K562 (cell line): ENCODE data around the gene ELAVL3. TPM values are rescaled to one million over a fixed set of nuclear protein-coding genes. Genes with fewer than 3 reads are reported as not detected.
A peak's percentile ranks its signal among the peaks of the same experiment; 100 is the strongest.

Source experiments
- FOXK1 ChIP-seq: sonication (generic); formaldehyde crosslinking; IDR thresholded peaks from 2 replicates; pipeline ENCODE4 v1.8.0; 2022; ENCODE audit warnings: missing genetic modification reagents, mild to moderate bottlenecking, borderline replicate concordance
- HEY1 ChIP-seq: fragments of 250-450 bp; sonication (Bioruptor Pico); IDR thresholded peaks from 2 replicates; pipeline ENCODE4 v1.5.0; 2020; ENCODE audit warnings: mild to moderate bottlenecking, moderate library complexity, borderline replicate concordance
- KLF13 ChIP-seq: fragments of 450-650 bp; IDR thresholded peaks from 2 replicates; pipeline ENCODE4 v1.6.1; 2016; ENCODE audit warnings: missing genetic modification characterization, low read depth, mild to moderate bottlenecking, missing compliant biosample characterization, moderate library complexity, borderline replicate concordance
- polyA plus RNA-seq, 8 experiments: library from polyadenylated mRNA; depleted of rRNA in 4 of 8; stranded (reverse) in 5 of 8; unstranded in 3 of 8; fragments of >200 nt; fragmentation: Nextera tagmentation in 2 of 8; fragmentation: Illumina TruSeq in 1 of 8; extraction: Ambion mirVana in 2 of 8; extraction: Trizol in 1 of 8; gene quantifications; 2 replicates each; pipeline versions ENCODE4 v1.2.1 to v1.2.3, GENCODE V29; 2011 to 2014; ENCODE audit warnings: inconsistent platforms in 1 of 8, missing spikeins in 1 of 8
- total RNA-seq, 7 experiments: library from RNA; depleted of rRNA in 6 of 7; stranded (reverse); fragments of >200 nt in 6 of 7; fragmentation: Illumina TruSeq in 2 of 7; extraction: Trizol in 2 of 7; gene quantifications; 2 replicates each; pipeline versions ENCODE4 v1.2.1 to v1.2.3, GENCODE V29; 2011 to 2021; ENCODE audit warnings: low replicate concordance in 1 of 7
- TF ChIP-seq, protein P1 (sequence below), 3 experiments: fragments of 200-800 bp in 1 of 3; sonication (Bioruptor generic) in 1 of 3; sonication (generic) in 1 of 3; formaldehyde crosslinking in 1 of 3; IDR thresholded peaks; 2 replicates each; pipeline versions ENCODE4 v1.6.1 to v1.8.0; 2016 to 2022; ENCODE audit warnings: mild to moderate bottlenecking in 2 of 3, missing compliant biosample characterization in 2 of 3, missing genetic modification characterization in 2 of 3, missing genetic modification reagents in 1 of 3
- TF ChIP-seq, protein P2 (sequence below), 2 experiments: fragments of 450-650 bp; IDR thresholded peaks; 2 replicates each; pipeline ENCODE4 v1.6.1; 2016; ENCODE audit warnings: mild to moderate bottlenecking in 2 of 2, borderline replicate concordance in 1 of 2, low read depth in 1 of 2, moderate library complexity in 1 of 2
- TF ChIP-seq, protein P3 (sequence below): sonication (generic); formaldehyde crosslinking; IDR thresholded peaks from 2 replicates; pipeline ENCODE4 v1.8.0; 2023; ENCODE audit warnings: mild to moderate bottlenecking, missing genetic modification reagents
- TF ChIP-seq, protein P4 (sequence below): sonication (generic); formaldehyde crosslinking; IDR thresholded peaks from 2 replicates; pipeline ENCODE4 v1.8.1; 2023; ENCODE audit warnings: mild to moderate bottlenecking, missing genetic modification reagents

Gene ELAVL3
- total and polyA plus RNA-seq, 9 of the 15 experiments (the other 6 are each of a cell fraction or from before 2014, with no cell fraction given): not detected

DNA sequence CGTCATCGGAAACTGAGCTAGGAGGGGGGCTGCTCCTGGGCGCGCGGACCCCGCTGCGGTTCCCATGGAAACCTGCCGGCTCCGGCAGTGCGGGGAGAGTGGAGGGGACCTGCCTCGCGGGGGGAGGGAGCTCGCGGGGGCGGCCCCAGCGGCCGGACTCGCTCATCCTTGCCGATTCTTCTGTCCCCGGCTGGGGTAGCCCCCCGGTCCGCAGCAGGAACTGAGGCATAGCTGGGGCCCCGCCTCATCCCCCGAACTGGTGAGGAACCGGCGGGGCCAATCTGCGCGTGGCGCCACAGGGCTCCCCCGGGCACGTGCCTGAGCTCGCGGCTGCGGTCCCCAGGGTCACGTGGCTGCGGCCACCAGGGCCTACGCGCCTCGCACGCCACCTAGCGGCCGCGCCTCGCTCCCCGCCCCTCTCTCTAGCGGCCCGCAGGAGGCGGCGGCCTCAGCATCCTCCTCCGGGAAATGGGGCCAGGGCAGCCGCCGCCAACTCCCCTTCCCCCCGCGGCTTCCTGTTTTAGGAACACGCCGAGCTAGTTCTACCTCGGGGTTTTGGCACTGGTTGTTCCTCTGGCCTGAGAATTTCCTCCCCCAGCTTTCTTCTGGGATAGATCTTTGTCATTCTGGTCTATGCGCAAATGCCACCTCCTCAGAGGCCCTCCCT, 1.7 kb upstream of the ELAVL3 start (continued):
- TF ChIP-seq, protein P1, sequence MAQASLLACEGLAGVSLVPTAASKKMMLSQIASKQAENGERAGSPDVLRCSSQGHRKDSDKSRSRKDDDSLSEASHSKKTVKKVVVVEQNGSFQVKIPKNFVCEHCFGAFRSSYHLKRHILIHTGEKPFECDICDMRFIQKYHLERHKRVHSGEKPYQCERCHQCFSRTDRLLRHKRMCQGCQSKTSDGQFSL (CRISPR knock-in tag; IDR thresholded peaks at IDR 0.05): peak; percentile 91
- TF ChIP-seq, protein P1 (tag; IDR thresholded peaks at IDR 0.05): no peak
- TF ChIP-seq, protein P2, sequence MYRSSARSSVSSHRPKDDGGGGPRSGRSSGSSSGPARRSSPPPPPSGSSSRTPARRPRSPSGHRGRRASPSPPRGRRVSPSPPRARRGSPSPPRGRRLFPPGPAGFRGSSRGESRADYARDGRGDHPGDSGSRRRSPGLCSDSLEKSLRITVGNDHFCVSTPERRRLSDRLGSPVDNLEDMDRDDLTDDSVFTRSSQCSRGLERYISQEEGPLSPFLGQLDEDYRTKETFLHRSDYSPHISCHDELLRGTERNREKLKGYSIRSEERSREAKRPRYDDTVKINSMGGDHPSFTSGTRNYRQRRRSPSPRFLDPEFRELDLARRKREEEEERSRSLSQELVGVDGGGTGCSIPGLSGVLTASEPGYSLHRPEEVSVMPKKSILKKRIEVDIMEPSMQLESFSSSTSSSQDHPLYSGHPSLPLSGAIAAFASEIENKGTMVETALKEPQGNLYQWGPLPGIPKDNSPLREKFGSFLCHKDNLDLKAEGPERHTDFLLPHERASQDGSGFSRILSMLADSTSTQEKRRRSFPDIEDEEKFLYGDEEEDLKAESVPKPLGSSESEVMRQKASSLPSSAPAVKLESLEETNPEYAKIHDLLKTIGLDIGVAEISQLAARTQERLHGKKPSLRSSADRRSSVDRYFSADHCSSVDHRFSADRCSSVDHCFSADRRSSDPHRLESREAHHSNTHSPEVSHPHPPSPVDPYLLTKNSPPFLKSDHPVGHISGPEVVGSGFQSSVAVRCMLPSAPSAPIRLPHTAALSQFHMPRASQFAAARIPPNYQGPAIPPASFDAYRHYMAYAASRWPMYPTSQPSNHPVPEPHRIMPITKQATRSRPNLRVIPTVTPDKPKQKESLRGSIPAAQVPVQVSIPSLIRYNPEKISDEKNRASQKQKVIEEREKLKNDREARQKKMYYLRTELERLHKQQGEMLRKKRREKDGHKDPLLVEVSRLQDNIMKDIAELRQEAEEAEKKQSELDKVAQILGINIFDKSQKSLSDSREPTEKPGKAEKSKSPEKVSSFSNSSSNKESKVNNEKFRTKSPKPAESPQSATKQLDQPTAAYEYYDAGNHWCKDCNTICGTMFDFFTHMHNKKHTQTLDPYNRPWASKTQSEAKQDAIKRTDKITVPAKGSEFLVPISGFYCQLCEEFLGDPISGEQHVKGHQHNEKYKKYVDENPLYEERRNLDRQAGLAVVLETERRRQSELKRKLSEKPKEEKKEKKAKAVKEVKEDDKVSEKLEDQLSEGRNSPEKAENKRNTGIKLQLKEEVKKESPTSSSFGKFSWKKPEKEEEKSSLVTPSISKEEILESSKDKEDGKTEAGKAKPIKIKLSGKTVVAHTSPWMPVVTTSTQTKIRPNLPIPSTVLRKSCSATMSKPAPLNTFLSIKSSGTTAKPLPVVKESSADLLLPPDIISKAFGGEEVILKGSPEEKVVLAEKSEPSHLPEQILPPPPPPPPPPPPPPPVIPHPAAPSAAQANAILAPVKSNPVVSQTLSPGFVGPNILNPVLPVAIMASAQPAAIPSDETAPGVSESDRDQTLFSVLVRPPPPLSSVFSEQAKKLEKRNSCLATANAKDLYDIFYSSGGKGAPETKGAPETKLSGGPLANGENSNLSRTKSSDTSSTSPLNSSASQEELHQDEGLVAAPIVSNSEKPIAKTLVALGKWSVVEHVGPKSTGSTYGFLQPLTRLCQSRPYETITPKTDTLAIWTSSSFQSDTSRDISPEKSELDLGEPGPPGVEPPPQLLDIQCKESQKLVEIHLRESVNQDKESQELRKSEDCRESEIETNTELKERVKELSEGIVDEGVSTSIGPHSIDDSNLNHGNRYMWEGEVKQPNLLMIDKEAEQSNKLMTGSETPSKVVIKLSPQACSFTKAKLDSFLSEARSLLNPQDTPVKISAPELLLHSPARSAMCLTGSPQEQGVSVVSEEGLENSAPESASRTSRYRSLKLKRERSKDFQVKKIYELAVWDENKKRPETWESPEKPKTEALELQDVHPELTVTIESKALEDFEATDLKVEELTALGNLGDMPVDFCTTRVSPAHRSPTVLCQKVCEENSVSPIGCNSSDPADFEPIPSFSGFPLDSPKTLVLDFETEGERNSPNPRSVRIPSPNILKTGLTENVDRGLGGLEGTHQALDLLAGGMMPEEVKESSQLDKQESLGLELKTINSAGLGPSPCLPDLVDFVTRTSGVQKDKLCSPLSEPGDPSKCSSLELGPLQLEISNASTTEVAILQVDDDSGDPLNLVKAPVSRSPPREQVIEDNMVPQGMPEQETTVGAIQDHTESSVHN (IDR thresholded peaks at IDR 0.05; ENCODE audit: borderline replicate concordance in 1 of 2, low read depth in 1 of 2): no peak
- TF ChIP-seq, protein P3, sequence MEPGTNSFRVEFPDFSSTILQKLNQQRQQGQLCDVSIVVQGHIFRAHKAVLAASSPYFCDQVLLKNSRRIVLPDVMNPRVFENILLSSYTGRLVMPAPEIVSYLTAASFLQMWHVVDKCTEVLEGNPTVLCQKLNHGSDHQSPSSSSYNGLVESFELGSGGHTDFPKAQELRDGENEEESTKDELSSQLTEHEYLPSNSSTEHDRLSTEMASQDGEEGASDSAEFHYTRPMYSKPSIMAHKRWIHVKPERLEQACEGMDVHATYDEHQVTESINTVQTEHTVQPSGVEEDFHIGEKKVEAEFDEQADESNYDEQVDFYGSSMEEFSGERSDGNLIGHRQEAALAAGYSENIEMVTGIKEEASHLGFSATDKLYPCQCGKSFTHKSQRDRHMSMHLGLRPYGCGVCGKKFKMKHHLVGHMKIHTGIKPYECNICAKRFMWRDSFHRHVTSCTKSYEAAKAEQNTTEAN (CRISPR knock-in tag): peak; percentile 91; the same call in 1 of the 2 replicates
- TF ChIP-seq KLF13 (tag): peak; percentile 94
- no peak for TF ChIP-seq HEY1 (CRISPR knock-in tag)
- TF ChIP-seq FOXK1 (CRISPR knock-in tag): peak; percentile 92
- TF ChIP-seq, protein P4, sequence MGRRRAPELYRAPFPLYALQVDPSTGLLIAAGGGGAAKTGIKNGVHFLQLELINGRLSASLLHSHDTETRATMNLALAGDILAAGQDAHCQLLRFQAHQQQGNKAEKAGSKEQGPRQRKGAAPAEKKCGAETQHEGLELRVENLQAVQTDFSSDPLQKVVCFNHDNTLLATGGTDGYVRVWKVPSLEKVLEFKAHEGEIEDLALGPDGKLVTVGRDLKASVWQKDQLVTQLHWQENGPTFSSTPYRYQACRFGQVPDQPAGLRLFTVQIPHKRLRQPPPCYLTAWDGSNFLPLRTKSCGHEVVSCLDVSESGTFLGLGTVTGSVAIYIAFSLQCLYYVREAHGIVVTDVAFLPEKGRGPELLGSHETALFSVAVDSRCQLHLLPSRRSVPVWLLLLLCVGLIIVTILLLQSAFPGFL: no peak
